Measurements from ENCODE around the gene EFCAB9.

GRCh38 chr5:172234031-172234430, 40.1 kb downstream of the EFCAB9 start:
- TF ChIP-seq CTCF (IDR thresholded peaks at IDR 0.05; ENCODE audit: low read length): no peak
- no peak for TF ChIP-seq EZH2 (optimal IDR thresholded peaks at IDR 0.05; ENCODE audit: low read depth, low read length)

All from MM.1S (cell line).